Kasumi-1 (cell line): Measurements from ENCODE around the gene HOATZ.

Experiments
- DNase-seq, 2 experiments: peaks; one replicate each; lab custom pipeline; 2025; lab: John Stamatoyannopoulos, UW

Gene HOATZ

GRCh38 chr11:111522426-111522825, 7.8 kb downstream of the HOATZ start:
- no peak for DNase-seq

- no peak for DNase-seq
Measured at GRCh38 chr11:111523343-111523742, 8.8 kb downstream of the HOATZ start.

- peak; percentile 30 to 43 for DNase-seq
Measured at GRCh38 chr11:111524056-111524455, 9.5 kb downstream of the HOATZ start.

- DNase-seq, result no peak
Measured at GRCh38 chr11:111525456-111525855, 10.9 kb downstream of the HOATZ start.

GRCh38 chr11:111526501-111526900, 11.9 kb downstream of the HOATZ start:
- no peak for DNase-seq

GRCh38 chr11:111527279-111527678, 12.7 kb downstream of the HOATZ start:
- DNase-seq, result no peak

GRCh38 chr11:111528557-111528956, 14.0 kb downstream of the HOATZ start:
- peak; percentile 22 to 26 for DNase-seq

- no peak for DNase-seq
Measured at GRCh38 chr11:111530091-111530490, 15.5 kb downstream of the HOATZ start.

GRCh38 chr11:111531136-111531535, 16.6 kb downstream of the HOATZ start:
- DNase-seq, result no peak

- peak; percentile 77 to 87 for DNase-seq
Measured at GRCh38 chr11:111531687-111532364, 17.2 kb downstream of the HOATZ start.

GRCh38 chr11:111532365-111532709, 17.8 kb downstream of the HOATZ start:
- DNase-seq, result no peak

GRCh38 chr11:111535281-111535680, 20.7 kb downstream of the HOATZ start:
- DNase-seq, result no peak

- DNase-seq, result no peak
Measured at GRCh38 chr11:111537336-111537860, 22.8 kb downstream of the HOATZ start.

GRCh38 chr11:111538407-111539114, 24.0 kb downstream of the HOATZ start:
- no peak for DNase-seq

GRCh38 chr11:111539426-111540113, 25.0 kb downstream of the HOATZ start:
- DNase-seq, result no peak

GRCh38 chr11:111540114-111540936, 25.7 kb downstream of the HOATZ start, which contains the start of gene LAYN:
Gene LAYN, plus strand, starts transcription at chr11:111540720. Its CDS starts 124 bp downstream, at chr11:111540844.
- DNase-seq, result no peak

- no peak for DNase-seq
Measured at GRCh38 chr11:111540937-111541253, 26.3 kb downstream of the HOATZ start.

- DNase-seq, result no peak
Measured at GRCh38 chr11:111541254-111542061, 26.9 kb downstream of the HOATZ start.

GRCh38 chr11:111542606-111543275, 28.2 kb downstream of the HOATZ start:
- DNase-seq, result no peak

- no peak for DNase-seq
Measured at GRCh38 chr11:111548525-111548924, 33.9 kb downstream of the HOATZ start.
